ENCODE measurements around the gene CELA3B.
A peak's percentile ranks its signal among the peaks of the same experiment; 100 is the strongest.
"Not testable (repeated sequence)": the region's sequence is repeated elsewhere in the genome, so short reads cannot be mapped to it uniquely, and the experiment has no call there.

The CELA3B gene

GRCh38 chr1:21942959-21943640 lies 33.7 kb upstream of the CELA3B start:
- DNase-seq (ENCODE audit: low spot score), result peak; percentile 31

- DNase-seq (ENCODE audit: low spot score), result no peak
These were observed 32.1 kb upstream of the CELA3B start for GRCh38 chr1:21944733-21945073.

GRCh38 chr1:21946836-21947587 lies 29.8 kb upstream of the CELA3B start:
- DNase-seq (ENCODE audit: low spot score), result peak; percentile 74

- DNase-seq (ENCODE audit: low spot score), result no peak
These were observed 26.1 kb upstream of the CELA3B start for GRCh38 chr1:21950734-21951133.

GRCh38 chr1:21951226-21951870 lies 25.5 kb upstream of the CELA3B start:
- DNase-seq (ENCODE audit: low spot score), result no peak

GRCh38 chr1:21952786-21953520 lies 23.9 kb upstream of the CELA3B start:
- no peak for DNase-seq (ENCODE audit: low spot score)

- no peak for DNase-seq (ENCODE audit: low spot score)
These were observed 21.8 kb upstream of the CELA3B start for GRCh38 chr1:21955058-21955457.

- DNase-seq (ENCODE audit: low spot score), result no peak
These were observed 21.1 kb upstream of the CELA3B start for GRCh38 chr1:21955501-21956281.

- DNase-seq (ENCODE audit: low spot score), result no peak
These were observed 19.9 kb upstream of the CELA3B start for GRCh38 chr1:21956720-21957552.

- no peak for DNase-seq (ENCODE audit: low spot score)
These were observed 15.5 kb upstream of the CELA3B start for GRCh38 chr1:21961337-21961736.

GRCh38 chr1:21961799-21962198 lies 15.0 kb upstream of the CELA3B start:
- DNase-seq (ENCODE audit: low spot score), result peak; percentile 63

- DNase-seq (ENCODE audit: low spot score), result peak; percentile 66
These were observed 13.2 kb upstream of the CELA3B start for GRCh38 chr1:21963477-21964217.

GRCh38 chr1:21966247-21967000 lies 10.4 kb upstream of the CELA3B start:
- DNase-seq (ENCODE audit: low spot score), result no peak

GRCh38 chr1:21967216-21967615 lies 9.6 kb upstream of the CELA3B start:
- not testable (repeated sequence) for DNase-seq (ENCODE audit: low spot score)

GRCh38 chr1:21969066-21969465 lies 7.8 kb upstream of the CELA3B start:
- not testable (repeated sequence) for DNase-seq (ENCODE audit: low spot score)

GRCh38 chr1:21970523-21970922 lies 6.3 kb upstream of the CELA3B start:
- not testable (repeated sequence) for DNase-seq (ENCODE audit: low spot score)

GRCh38 chr1:21972973-21973441 lies 3.8 kb upstream of the CELA3B start:
- DNase-seq (ENCODE audit: low spot score), result not testable (repeated sequence)

- DNase-seq (ENCODE audit: low spot score), result not testable (repeated sequence)
These were observed 2.9 kb upstream of the CELA3B start for GRCh38 chr1:21973948-21974347.

GRCh38 chr1:21974699-21975098 lies 2.1 kb upstream of the CELA3B start:
- not testable (repeated sequence) for DNase-seq (ENCODE audit: low spot score)

All from kidney capillary endothelial cell (primary cell).